Liver (tissue), 3 donors: ENCODE results near the gene NAA38.

Source experiments
- CTCF ChIP-seq: fragments of 150-350 bp; IDR thresholded peaks from 2 replicates; pipeline ENCODE4 v1.5.1; 2017; ENCODE audit warnings: improper control_type of control experiment, low read depth, low read length; ENCODE audit not compliant: missing input control
- EGR1 ChIP-seq, 2 donors: IDR thresholded peaks; 2 replicates each; pipeline ENCODE4 v1.6.1; 2016 to 2018; ENCODE audit warnings: antibody characterized with exemption in 2 of 2, low read depth in 2 of 2
- GABPA ChIP-seq, 2 donors: IDR thresholded peaks in 1 of 2; conservative IDR thresholded peaks in 1 of 2; 2 replicates each; pipeline ENCODE4 v1.6.1; 2016; ENCODE audit warnings: antibody characterized with exemption in 2 of 2, mild to moderate bottlenecking in 1 of 2, moderate library complexity in 1 of 2
- JUND ChIP-seq, 2 donors: IDR thresholded peaks; 2 replicates each; pipeline ENCODE4 v1.6.1; 2016; ENCODE audit warnings: antibody characterized with exemption in 2 of 2
- MAX ChIP-seq: IDR thresholded peaks from 2 replicates; pipeline ENCODE4 v1.6.1; 2016; ENCODE audit warnings: antibody characterized with exemption
- RAD21 ChIP-seq, 2 donors: IDR thresholded peaks; 2 replicates each; pipeline ENCODE4 v1.6.1; 2016; ENCODE audit warnings: antibody characterized with exemption in 2 of 2, mild to moderate bottlenecking in 2 of 2
- REST ChIP-seq: IDR thresholded peaks from 2 replicates; pipeline ENCODE4 v1.6.1; 2016; ENCODE audit warnings: antibody characterized with exemption, mild to moderate bottlenecking
- RXRA ChIP-seq, 2 donors: IDR thresholded peaks; 2 replicates each; pipeline ENCODE4 v1.6.1; 2017 to 2018; ENCODE audit warnings: antibody characterized with exemption in 2 of 2, mild to moderate bottlenecking in 1 of 2
- TAF1 ChIP-seq: conservative IDR thresholded peaks from 2 replicates; pipeline ENCODE4 v1.6.1; 2016; ENCODE audit warnings: antibody characterized with exemption, mild to moderate bottlenecking
- YY1 ChIP-seq: IDR thresholded peaks from 2 replicates; pipeline ENCODE4 v1.6.1; 2016; ENCODE audit warnings: antibody characterized with exemption, mild to moderate bottlenecking
- donor health status: healthy.
- donor health status: healthy.

GRCh38 chr17:7842380-7843256 lies 14.7 kb downstream of the NAA38 start:
- TF ChIP-seq CTCF (no peak), RXRA (IDR thresholded peaks at IDR 0.05) (peak; percentile 13 to 59), MAX (peak; percentile 74), YY1 (peak; percentile 44), RAD21 (IDR thresholded peaks at IDR 0.05) (no peak), REST (no peak), JUND (IDR thresholded peaks at IDR 0.05) (peak in 1 of 2 donors; percentile 58), EGR1 (IDR thresholded peaks at IDR 0.05; ENCODE audit: low read depth in 2 of 2) (peak; percentile 43 to 81), TAF1 (no peak), GABPA (IDR thresholded peaks at IDR 0.05 in 1 of 2, conservative IDR thresholded peaks at IDR 0.05 in 1 of 2) (no peak)
